Nephron progenitor cell (in vitro differentiated cells): Measurements from ENCODE around the gene DHCR24.
A peak's percentile ranks its signal among the peaks of the same experiment; 100 is the strongest.

ENCODE experiments used
- DNase-seq: peaks from one replicate; pipeline ENCODE4 v3.0.0; 2021
- H3K27ac Mint-ChIP-seq: 2 replicates; pipeline ENCODE4 v1.8.0; 2021; ENCODE audit warnings: mild to moderate bottlenecking, moderate library complexity, mixed read lengths
- H3K27me3 Mint-ChIP-seq: 2 replicates; pipeline ENCODE4 v1.8.0; 2021; ENCODE audit warnings: mild to moderate bottlenecking, low read depth, mixed read lengths; ENCODE audit not compliant: poor library complexity
- H3K36me3 Mint-ChIP-seq: 2 replicates; pipeline ENCODE4 v1.8.0; 2021; ENCODE audit warnings: low read depth, mixed read lengths
- H3K4me1 Mint-ChIP-seq: 2 replicates; pipeline ENCODE4 v1.8.0; 2021; ENCODE audit warnings: mixed read lengths
- H3K4me3 Mint-ChIP-seq: 2 replicates; pipeline ENCODE4 v1.8.0; 2021; ENCODE audit warnings: mild to moderate bottlenecking, moderate library complexity, mixed read lengths
- H3K9me3 Mint-ChIP-seq: 2 replicates; pipeline ENCODE4 v1.8.0; 2021; ENCODE audit warnings: mild to moderate bottlenecking, moderate library complexity, mixed read lengths
- CTCF ChIP-seq: fragments of 200-600 bp; sonication (generic); IDR thresholded peaks from 2 replicates; pipeline ENCODE4 v1.5.0; 2021; ENCODE audit warnings: antibody characterized with exemption

Gene DHCR24

GRCh38 chr1:54808443-54809207, 78.4 kb downstream of the DHCR24 start:
- H3K9me3 Mint-ChIP-seq, result no peaks in the 10 kb centered on the region
- H3K27me3 Mint-ChIP-seq, result peaks cover 29% of the 10 kb centered on the region
- no peak for DNase-seq
- no peak overlapping the region for H3K4me3 Mint-ChIP-seq
- peaks cover 20% of the 10 kb centered on the region for H3K4me1 Mint-ChIP-seq
- H3K36me3 Mint-ChIP-seq, result no peaks in the 10 kb centered on the region
- no peak overlapping the region for H3K27ac Mint-ChIP-seq
- peak; percentile 21 for TF ChIP-seq CTCF

DNA sequence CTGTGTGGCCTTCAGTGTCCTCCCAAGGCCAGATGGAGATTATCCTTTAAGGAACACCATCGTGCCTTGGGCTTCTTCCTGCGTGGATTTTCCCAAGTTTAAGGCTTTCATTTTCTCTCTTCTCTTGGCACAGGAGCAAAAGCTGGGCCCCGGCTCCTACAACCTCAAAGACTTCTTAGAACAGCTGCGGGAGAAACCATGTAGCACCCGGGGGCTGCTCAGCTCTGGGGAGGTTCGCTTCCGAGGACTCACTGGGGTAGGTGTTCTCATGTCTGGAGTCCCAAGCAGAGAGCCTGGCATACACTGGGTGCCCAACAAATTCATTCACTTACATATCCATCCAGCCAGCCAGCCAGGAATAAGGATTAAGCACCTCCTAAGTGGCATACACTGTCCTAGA, 79.2 kb downstream of the DHCR24 start:
- Mint-ChIP-seq H3K4me1 (peaks cover 12% of the 10 kb centered on the region), H3K4me3 (no peak overlapping the region), H3K36me3 (no peaks in the 10 kb centered on the region), H3K27ac (no peak overlapping the region), H3K27me3 (peaks cover 27% of the 10 kb centered on the region), H3K9me3 (no peaks in the 10 kb centered on the region)
- DNase-seq, result no peak
- no peak for TF ChIP-seq CTCF

DNA sequence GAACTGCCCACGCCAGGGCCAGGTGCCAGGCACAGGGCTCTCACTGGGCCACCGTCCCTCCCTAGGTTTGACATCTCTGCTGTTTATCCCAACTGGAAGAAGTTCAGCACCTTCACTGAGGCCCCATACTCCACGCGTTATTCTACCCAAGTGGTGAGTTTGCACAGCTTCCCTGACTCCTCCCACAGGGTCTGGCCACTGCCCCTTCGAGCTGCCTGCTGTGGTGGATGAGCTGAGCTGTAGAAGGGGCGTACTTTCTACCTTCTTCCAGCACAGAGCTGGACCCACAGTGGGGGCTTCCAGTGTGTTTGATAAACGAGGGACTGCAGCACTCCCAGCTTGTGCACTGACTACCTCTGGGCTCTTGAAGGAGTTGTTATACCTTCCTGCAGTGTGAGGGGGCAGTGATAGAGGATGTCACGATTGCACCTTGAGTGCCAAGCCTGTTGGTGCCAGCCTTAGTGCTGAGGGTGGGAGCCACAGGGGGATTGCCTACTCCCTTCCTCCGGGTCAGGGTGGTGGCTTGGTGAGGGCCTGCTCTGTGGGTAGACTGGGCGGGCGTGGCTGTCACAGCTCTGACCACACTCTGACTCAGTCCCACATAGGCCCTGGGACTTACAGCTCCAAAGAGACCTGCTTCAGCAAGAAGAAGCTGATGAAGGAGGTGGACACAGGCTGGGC, 79.9 kb downstream of the DHCR24 start:
- no peak for DNase-seq
- no peaks in the 10 kb centered on the region for H3K36me3 Mint-ChIP-seq
- H3K4me1 Mint-ChIP-seq, result peaks cover 9% of the 10 kb centered on the region
- H3K27ac Mint-ChIP-seq, result no peak overlapping the region
- no peak for TF ChIP-seq CTCF
- peaks cover 25% of the 10 kb centered on the region for H3K27me3 Mint-ChIP-seq
- no peak overlapping the region for H3K4me3 Mint-ChIP-seq
- no peaks in the 10 kb centered on the region for H3K9me3 Mint-ChIP-seq

DNA sequence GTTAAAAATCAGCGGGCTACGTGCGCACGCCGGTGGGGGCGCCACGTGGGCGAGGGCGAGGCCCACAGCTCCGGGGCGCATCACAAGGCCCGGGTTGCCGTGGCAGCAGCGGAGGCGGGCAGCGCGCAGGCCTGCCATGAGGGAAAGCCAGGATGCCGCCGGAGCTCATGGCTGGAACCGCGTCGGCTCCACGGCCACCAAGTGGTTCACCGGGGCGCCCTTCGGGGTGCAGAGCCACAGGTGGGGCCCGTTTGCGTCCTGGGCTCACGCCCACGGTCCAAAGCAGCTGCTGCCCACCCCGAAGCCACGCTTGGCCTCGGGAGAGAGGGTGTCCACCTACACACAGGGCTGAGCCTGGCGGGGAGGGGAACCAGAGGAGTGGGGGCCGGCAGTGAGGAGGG, 81.0 kb downstream of the DHCR24 start:
- Mint-ChIP-seq H3K4me1 (peaks cover 10% of the 10 kb centered on the region), H3K4me3 (no peak overlapping the region), H3K27me3 (peaks cover 32% of the 10 kb centered on the region), H3K36me3 (no peaks in the 10 kb centered on the region), H3K27ac (no peak overlapping the region), H3K9me3 (no peaks in the 10 kb centered on the region)
- TF ChIP-seq CTCF, result no peak
- no peak for DNase-seq

GRCh38 chr1:54805466-54805865, 81.5 kb downstream of the DHCR24 start:
- no peaks in the 10 kb centered on the region for H3K9me3 Mint-ChIP-seq
- peaks cover 9% of the 10 kb centered on the region for H3K4me1 Mint-ChIP-seq
- peaks cover 29% of the 10 kb centered on the region for H3K27me3 Mint-ChIP-seq
- no peak overlapping the region for H3K27ac Mint-ChIP-seq
- TF ChIP-seq CTCF, result no peak
- H3K4me3 Mint-ChIP-seq, result no peak overlapping the region
- H3K36me3 Mint-ChIP-seq, result no peaks in the 10 kb centered on the region
- DNase-seq, result no peak
